Measurements from ENCODE around the gene MPV17L2.

DNA sequence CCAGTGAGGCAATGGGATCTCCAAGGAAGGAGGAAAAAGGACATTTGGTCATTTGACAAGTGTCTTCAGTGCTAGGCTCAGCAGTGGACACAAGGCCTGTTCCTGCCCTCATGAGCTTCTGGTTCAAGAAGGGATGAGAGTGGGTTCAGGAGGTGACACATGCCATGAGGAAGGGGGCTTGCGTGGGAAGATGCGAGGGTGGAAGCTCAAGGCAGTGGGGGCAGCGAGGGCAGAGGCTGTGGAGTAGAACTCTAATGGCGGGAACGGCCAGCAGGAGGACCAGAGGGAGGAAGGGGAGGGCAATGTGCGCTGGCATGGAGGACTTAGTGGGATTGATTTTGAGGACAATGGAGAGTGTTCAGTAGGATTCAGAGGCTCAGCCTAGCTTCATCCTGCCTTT, 36.8 kb upstream of the MPV17L2 start:
- no peak for TF ChIP-seq POLR2A (IDR thresholded peaks at IDR 0.05)
- TF ChIP-seq, protein P1, sequence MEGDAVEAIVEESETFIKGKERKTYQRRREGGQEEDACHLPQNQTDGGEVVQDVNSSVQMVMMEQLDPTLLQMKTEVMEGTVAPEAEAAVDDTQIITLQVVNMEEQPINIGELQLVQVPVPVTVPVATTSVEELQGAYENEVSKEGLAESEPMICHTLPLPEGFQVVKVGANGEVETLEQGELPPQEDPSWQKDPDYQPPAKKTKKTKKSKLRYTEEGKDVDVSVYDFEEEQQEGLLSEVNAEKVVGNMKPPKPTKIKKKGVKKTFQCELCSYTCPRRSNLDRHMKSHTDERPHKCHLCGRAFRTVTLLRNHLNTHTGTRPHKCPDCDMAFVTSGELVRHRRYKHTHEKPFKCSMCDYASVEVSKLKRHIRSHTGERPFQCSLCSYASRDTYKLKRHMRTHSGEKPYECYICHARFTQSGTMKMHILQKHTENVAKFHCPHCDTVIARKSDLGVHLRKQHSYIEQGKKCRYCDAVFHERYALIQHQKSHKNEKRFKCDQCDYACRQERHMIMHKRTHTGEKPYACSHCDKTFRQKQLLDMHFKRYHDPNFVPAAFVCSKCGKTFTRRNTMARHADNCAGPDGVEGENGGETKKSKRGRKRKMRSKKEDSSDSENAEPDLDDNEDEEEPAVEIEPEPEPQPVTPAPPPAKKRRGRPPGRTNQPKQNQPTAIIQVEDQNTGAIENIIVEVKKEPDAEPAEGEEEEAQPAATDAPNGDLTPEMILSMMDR (IDR thresholded peaks at IDR 0.05): no peak

All from testis (tissue), 2 donors.